Right lobe of liver (tissue), 4 donors: ENCODE results near the gene SNTN.

Experiments
- POLR2A ChIP-seq: fragments of 450-650 bp; IDR thresholded peaks from one replicate; pipeline ENCODE4 v1.6.1; 2017; ENCODE audit warnings: antibody characterized with exemption, mild to moderate bottlenecking
- TF ChIP-seq, protein P1 (sequence below), 4 donors: fragments of 200-600 bp in 3 of 4; fragments of 450-650 bp in 1 of 4; IDR thresholded peaks; one replicate each; pipeline versions ENCODE4 v1.5.1 to v1.8.0; 2016 to 2022; ENCODE audit warnings: antibody characterized with exemption in 4 of 4, mild to moderate bottlenecking in 2 of 4
- donor health status: DM: no; HTN: no; CAD: no.
- donor health status: DM: no; HTN: no; CAD: no.
- donor health status: DM: no; HTN: yes; CAD: no.

GRCh38 chr3:63689285-63689684 is 36.8 kb downstream of the SNTN start:
- no peak for TF ChIP-seq POLR2A
- TF ChIP-seq, protein P1, sequence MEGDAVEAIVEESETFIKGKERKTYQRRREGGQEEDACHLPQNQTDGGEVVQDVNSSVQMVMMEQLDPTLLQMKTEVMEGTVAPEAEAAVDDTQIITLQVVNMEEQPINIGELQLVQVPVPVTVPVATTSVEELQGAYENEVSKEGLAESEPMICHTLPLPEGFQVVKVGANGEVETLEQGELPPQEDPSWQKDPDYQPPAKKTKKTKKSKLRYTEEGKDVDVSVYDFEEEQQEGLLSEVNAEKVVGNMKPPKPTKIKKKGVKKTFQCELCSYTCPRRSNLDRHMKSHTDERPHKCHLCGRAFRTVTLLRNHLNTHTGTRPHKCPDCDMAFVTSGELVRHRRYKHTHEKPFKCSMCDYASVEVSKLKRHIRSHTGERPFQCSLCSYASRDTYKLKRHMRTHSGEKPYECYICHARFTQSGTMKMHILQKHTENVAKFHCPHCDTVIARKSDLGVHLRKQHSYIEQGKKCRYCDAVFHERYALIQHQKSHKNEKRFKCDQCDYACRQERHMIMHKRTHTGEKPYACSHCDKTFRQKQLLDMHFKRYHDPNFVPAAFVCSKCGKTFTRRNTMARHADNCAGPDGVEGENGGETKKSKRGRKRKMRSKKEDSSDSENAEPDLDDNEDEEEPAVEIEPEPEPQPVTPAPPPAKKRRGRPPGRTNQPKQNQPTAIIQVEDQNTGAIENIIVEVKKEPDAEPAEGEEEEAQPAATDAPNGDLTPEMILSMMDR (IDR thresholded peaks at IDR 0.05), result no peak
